ENCODE data around the gene GALK2. TPM values are rescaled to one million over a fixed set of nuclear protein-coding genes. Genes with fewer than 3 reads are reported as not detected.

The GALK2 gene
- total RNA-seq, 1 experiment from 2014 or later: 13.7 TPM

GRCh38 chr15:49223536-49224274, 53.7 kb downstream of the GALK2 start:
- Histone ChIP-seq H3K18ac (ENCODE audit: insufficient read length, low read depth, low read length) (no peak overlapping the region), H3K27ac (ENCODE audit: insufficient read length, low read depth, low read length) (no peak overlapping the region), H3K9ac (ENCODE audit: extremely low read depth, insufficient read length, low read length) (no peak overlapping the region), H3K4me1 (ENCODE audit: insufficient read depth, low read length) (peaks cover 2% of the 10 kb centered on the region; the same call in 1 of the 2 replicates), H4K8ac (replicated peaks; ENCODE audit: insufficient read length, low read depth, low read length) (no peak overlapping the region), H4K20me1 (ENCODE audit: control insufficient read depth, insufficient read depth, insufficient read length) (no peaks in the 10 kb centered on the region), H4K5ac (ENCODE audit: insufficient read length, low read depth, low read length) (no peak overlapping the region), H3K79me2 (ENCODE audit: insufficient read depth, low read length) (no peaks in the 10 kb centered on the region; the same call in 1 of the 2 replicates), H3K79me1 (ENCODE audit: insufficient read depth, low read depth, low read length, poor library complexity, severe bottlenecking) (no peaks in the 10 kb centered on the region), H3K23ac (ENCODE audit: insufficient read length, low read depth, low read length) (no peak overlapping the region), H2BK120ac (ENCODE audit: low read depth, low read length, poor library complexity, severe bottlenecking) (no peak overlapping the region), H3K27me3 (ENCODE audit: insufficient read depth, low read length) (no peaks in the 10 kb centered on the region), H2BK20ac (ENCODE audit: low read depth, low read length, poor library complexity, severe bottlenecking) (no peak overlapping the region), H3T11ph (ENCODE audit: low read length) (no peak overlapping the region), H3K4ac (ENCODE audit: low read depth, low read length) (no peak overlapping the region), H2BK5ac (ENCODE audit: insufficient read length, low read length) (no peak overlapping the region), H3K9me3 (ENCODE audit: control insufficient read depth, low read depth, low read length) (no peaks in the 10 kb centered on the region), H2AK5ac (ENCODE audit: insufficient read length, low read length) (no peak overlapping the region), H3K23me2 (ENCODE audit: insufficient read length, low read depth, low read length, poor library complexity, severe bottlenecking) (no peaks in the 10 kb centered on the region), H2BK15ac (ENCODE audit: low read depth, low read length) (no peak overlapping the region), H3K56ac (ENCODE audit: insufficient read length, low read depth, low read length) (no peak overlapping the region), H4K91ac (ENCODE audit: insufficient read length, low read depth, low read length) (no peak overlapping the region), H3K14ac (ENCODE audit: insufficient read depth, low read length) (no peak overlapping the region), H2AFZ (ENCODE audit: low read length) (no peak overlapping the region), H2BK12ac (ENCODE audit: insufficient read length, low read depth, low read length) (no peak overlapping the region), H3K4me2 (ENCODE audit: insufficient read depth, insufficient read length, low read length) (no peak overlapping the region)
- TF ChIP-seq, protein P1, sequence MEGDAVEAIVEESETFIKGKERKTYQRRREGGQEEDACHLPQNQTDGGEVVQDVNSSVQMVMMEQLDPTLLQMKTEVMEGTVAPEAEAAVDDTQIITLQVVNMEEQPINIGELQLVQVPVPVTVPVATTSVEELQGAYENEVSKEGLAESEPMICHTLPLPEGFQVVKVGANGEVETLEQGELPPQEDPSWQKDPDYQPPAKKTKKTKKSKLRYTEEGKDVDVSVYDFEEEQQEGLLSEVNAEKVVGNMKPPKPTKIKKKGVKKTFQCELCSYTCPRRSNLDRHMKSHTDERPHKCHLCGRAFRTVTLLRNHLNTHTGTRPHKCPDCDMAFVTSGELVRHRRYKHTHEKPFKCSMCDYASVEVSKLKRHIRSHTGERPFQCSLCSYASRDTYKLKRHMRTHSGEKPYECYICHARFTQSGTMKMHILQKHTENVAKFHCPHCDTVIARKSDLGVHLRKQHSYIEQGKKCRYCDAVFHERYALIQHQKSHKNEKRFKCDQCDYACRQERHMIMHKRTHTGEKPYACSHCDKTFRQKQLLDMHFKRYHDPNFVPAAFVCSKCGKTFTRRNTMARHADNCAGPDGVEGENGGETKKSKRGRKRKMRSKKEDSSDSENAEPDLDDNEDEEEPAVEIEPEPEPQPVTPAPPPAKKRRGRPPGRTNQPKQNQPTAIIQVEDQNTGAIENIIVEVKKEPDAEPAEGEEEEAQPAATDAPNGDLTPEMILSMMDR (conservative IDR thresholded peaks at IDR 0.05): no peak
- Mint-ChIP-seq H3K9me3 (peaks cover 0 to 4% of the 10 kb centered on the region in 2 experiments; a peak in 3 of 5 replicates), H3K4me1 (peaks cover 18 to 27% of the 10 kb centered on the region in 2 experiments), H3K27me3 (ENCODE audit: low read depth) (no peaks in the 10 kb centered on the region), H3K4me3 (no peak overlapping the region), H3K27ac (no peak overlapping the region), H3K36me3 (ENCODE audit: insufficient read depth in 1 of 3, low read depth in 3 of 3) (peaks cover 0 to 10% (median 0%) of the 10 kb centered on the region in 3 experiments; a peak in 5 of 7 replicates)
- no CpG with 5 or more reads among the region's 3 CpGs for WGBS (ENCODE audit: extremely low coverage, insufficient read length, low lambda C conversion rate)
- DNase-seq: no peak
